ENCODE results near the gene THBS3.
"Not testable (repeated sequence)": the region's sequence is repeated elsewhere in the genome, so short reads cannot be mapped to it uniquely, and the experiment has no call there.

DNA sequence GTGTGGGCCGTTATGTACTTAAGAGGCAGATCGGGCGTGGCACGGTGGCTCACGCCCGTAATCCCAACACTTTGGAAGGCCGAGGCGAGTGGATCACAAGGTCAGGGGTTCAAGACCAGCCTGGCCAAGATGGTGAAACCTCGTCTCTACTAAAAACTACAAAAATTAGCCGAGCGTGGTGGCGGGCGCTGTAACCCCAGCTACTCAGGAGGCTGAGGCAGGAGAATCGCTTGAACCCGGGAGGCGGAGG, 13.8 kb downstream of the THBS3 start:
- not testable (repeated sequence) for TF ChIP-seq POLR2AphosphoS5, POLR2A, TAF1, POU2F2 (IDR thresholded peaks at IDR 0.05; ENCODE audit: low read depth, low read length)

Data from GM12891 (cell line).